Trophoblast cell (in vitro differentiated cells and primary cell): ENCODE measurements around the gene CCDC185.
"Not testable (repeated sequence)": the region's sequence is repeated elsewhere in the genome, so short reads cannot be mapped to it uniquely, and the experiment has no call there.

Experiments
- DNase-seq, 2 donors: peaks; one replicate each; pipeline ENCODE4 v3.0.0-alpha.2; 2016
- H2AFZ ChIP-seq: 2 replicates; pipeline ENCODE4 v1.6.1; 2013; ENCODE audit warnings: low read length, moderate library complexity, mild to moderate bottlenecking; ENCODE audit not compliant: insufficient read depth, poor library complexity
- H2AK5ac ChIP-seq: 2 replicates; pipeline ENCODE4 v1.6.1; 2013; ENCODE audit warnings: mild to moderate bottlenecking, low read length
- H2BK120ac ChIP-seq: 2 replicates; pipeline ENCODE4 v1.6.1; 2013; ENCODE audit warnings: low read length, mild to moderate bottlenecking, moderate library complexity; ENCODE audit not compliant: insufficient read depth, poor library complexity
- H2BK12ac ChIP-seq: 2 replicates; pipeline ENCODE4 v1.6.1; 2013; ENCODE audit warnings: mild to moderate bottlenecking, low read length, moderate library complexity
- H2BK5ac ChIP-seq: 2 replicates; pipeline ENCODE4 v1.6.1; 2013; ENCODE audit warnings: low read length, low read depth, moderate library complexity, mild to moderate bottlenecking; ENCODE audit not compliant: poor library complexity
- H3K14ac ChIP-seq: 2 replicates; pipeline ENCODE4 v1.6.1; 2013; ENCODE audit warnings: mild to moderate bottlenecking, low read length
- H3K18ac ChIP-seq: 2 replicates; pipeline ENCODE4 v1.6.1; 2013; ENCODE audit warnings: mild to moderate bottlenecking, low read length
- H3K23ac ChIP-seq: 2 replicates; pipeline ENCODE4 v1.6.1; 2013; ENCODE audit warnings: low read length
- H3K27ac ChIP-seq: 2 replicates; pipeline ENCODE4 v1.5.1; 2013; ENCODE audit warnings: low read depth, mild to moderate bottlenecking, inconsistent platforms, low read length, moderate library complexity
- H3K27me3 ChIP-seq: 2 replicates; pipeline ENCODE4 v1.6.1; 2013; ENCODE audit warnings: inconsistent platforms, mild to moderate bottlenecking, low read length, moderate library complexity; ENCODE audit not compliant: insufficient read depth
- H3K36me3 ChIP-seq, 2 experiments: 1 replicate in 1 of 2; 2 replicates in 1 of 2; pipeline ENCODE4 v1.6.1; 2013; ENCODE audit warnings: low read length in 2 of 2, mild to moderate bottlenecking in 2 of 2, moderate library complexity in 1 of 2; ENCODE audit not compliant: insufficient read depth in 2 of 2, control insufficient read depth in 1 of 2
- H3K4ac ChIP-seq: 2 replicates; pipeline ENCODE4 v1.6.1; 2013; ENCODE audit warnings: low read depth, mild to moderate bottlenecking, low read length, moderate library complexity
- H3K4me1 ChIP-seq, 2 experiments: 1 replicate in 1 of 2; 2 replicates in 1 of 2; pipeline ENCODE4 v1.6.1; 2013; ENCODE audit warnings: low read length in 2 of 2, mild to moderate bottlenecking in 2 of 2, moderate library complexity in 1 of 2; ENCODE audit not compliant: insufficient read depth in 2 of 2, control insufficient read depth in 1 of 2
- H3K4me2 ChIP-seq: 2 replicates; pipeline ENCODE4 v1.6.1; 2013; ENCODE audit warnings: inconsistent platforms, mild to moderate bottlenecking, low read length, moderate library complexity
- H3K4me3 ChIP-seq: 2 replicates; pipeline ENCODE4 v1.5.1; 2013; ENCODE audit warnings: mild to moderate bottlenecking, low read depth, low read length, inconsistent platforms
- H3K79me1 ChIP-seq: one replicate; pipeline ENCODE4 v1.6.1; 2013; ENCODE audit warnings: low read length
- H3K79me2 ChIP-seq: 2 replicates; pipeline ENCODE4 v1.6.1; 2013; ENCODE audit warnings: low read length, mild to moderate bottlenecking; ENCODE audit not compliant: control insufficient read depth, insufficient read depth, poor library complexity
- H3K9ac ChIP-seq: 2 replicates; pipeline ENCODE4 v1.6.1; 2013; ENCODE audit warnings: mild to moderate bottlenecking, low read length
- H3K9me3 ChIP-seq: 2 replicates; pipeline ENCODE4 v1.6.1; 2013; ENCODE audit warnings: low read depth, mild to moderate bottlenecking, control low read depth, inconsistent platforms, low read length; ENCODE audit not compliant: insufficient read depth
- H4K12ac ChIP-seq: 2 replicates; pipeline ENCODE4 v1.6.1; 2013; ENCODE audit warnings: low read depth, mild to moderate bottlenecking, low read length, moderate library complexity
- H4K8ac ChIP-seq: 2 replicates; pipeline ENCODE4 v1.6.1; 2013; ENCODE audit warnings: low read depth, mild to moderate bottlenecking, low read length, moderate library complexity
- H4K91ac ChIP-seq: one replicate; pipeline ENCODE4 v1.6.1; 2013; ENCODE audit warnings: low read depth, mild to moderate bottlenecking, low read length, moderate library complexity
- WGBS: extraction: QIAGEN DNeasy Blood & Tissue Kit; methylation state at CpG from one replicate; pipeline ENCODE4 v1.1.7; 2013; ENCODE audit warnings: missing lambda C conversion rate; ENCODE audit not compliant: insufficient read length, insufficient coverage; ENCODE audit errors: extremely low coverage; 5-methylcytosine and 5-hydroxymethylcytosine counted together

The CCDC185 gene

DNA sequence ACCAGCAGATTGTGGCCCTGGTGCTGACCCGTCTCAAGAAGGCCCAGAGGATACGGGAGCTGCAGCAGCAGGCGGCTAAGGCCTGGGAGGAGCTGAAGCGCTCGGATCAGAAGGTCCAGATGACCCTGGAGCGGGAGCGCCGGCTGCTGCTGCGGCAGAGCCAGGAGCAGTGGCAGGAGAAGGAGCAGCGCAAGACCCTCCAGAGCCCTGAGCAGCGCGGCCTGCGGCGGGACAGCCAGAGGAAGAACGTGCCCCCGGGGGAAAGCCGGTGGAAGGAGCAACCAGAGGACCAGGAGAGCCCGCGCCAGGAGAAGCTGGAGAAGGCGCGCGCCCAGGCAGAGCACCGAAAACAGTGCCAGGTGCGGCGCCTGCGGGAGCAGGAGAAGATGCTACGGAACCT is 1.0 kb downstream of the CCDC185 start:
- H2BK12ac ChIP-seq = no peak overlapping the region
- DNase-seq = peak in 1 of 2 donors; percentile 29
- no peak overlapping the region for H3K18ac ChIP-seq
- no peaks in the 10 kb centered on the region for H3K79me1 ChIP-seq
- H3K36me3 ChIP-seq = no peaks in the 10 kb centered on the region
- no peak overlapping the region for H4K91ac ChIP-seq
- H3K9ac ChIP-seq = no peak overlapping the region
- no CpG with 5 or more reads among the region's 27 CpGs for WGBS
- no peak overlapping the region for H2AFZ ChIP-seq
- no peak overlapping the region for H2BK120ac ChIP-seq
- H3K14ac ChIP-seq = no peak overlapping the region
- no peak overlapping the region for H4K12ac ChIP-seq
- no peak overlapping the region for H3K4ac ChIP-seq
- no peak overlapping the region for H3K23ac ChIP-seq
- H3K4me3 ChIP-seq = no peak overlapping the region
- H3K79me2 ChIP-seq = no peaks in the 10 kb centered on the region
- H3K4me2 ChIP-seq = no peak overlapping the region
- no peak overlapping the region for H2BK5ac ChIP-seq
- H2AK5ac ChIP-seq = no peak overlapping the region
- no peaks in the 10 kb centered on the region for H3K4me1 ChIP-seq
- H3K27ac ChIP-seq = no peak overlapping the region
- no peak overlapping the region for H4K8ac ChIP-seq
- H3K27me3 ChIP-seq = no peaks in the 10 kb centered on the region
- H3K9me3 ChIP-seq = no peaks in the 10 kb centered on the region

DNA sequence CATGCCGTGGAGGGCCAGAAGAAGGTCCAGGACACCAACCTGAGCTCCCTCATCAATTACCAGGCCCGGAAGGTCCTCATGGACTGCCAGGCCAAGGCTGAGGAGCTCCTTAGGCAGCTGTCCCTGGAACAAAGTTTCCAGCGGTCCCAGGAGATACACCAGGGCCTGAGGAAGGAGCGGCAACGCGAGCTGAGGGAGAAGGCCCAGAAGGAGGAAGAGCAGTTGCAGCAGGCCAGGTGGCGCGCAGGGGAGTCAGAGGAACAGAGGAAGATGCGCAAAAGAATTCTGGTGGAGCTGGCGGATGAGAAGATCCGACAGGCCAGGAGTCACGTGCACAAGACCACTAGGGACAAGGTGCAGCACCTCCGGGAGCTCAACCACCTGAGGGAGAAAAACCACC is 1.5 kb downstream of the CCDC185 start:
- Histone ChIP-seq H3K4me2 (no peak overlapping the region), H2BK120ac (no peak overlapping the region), H3K9ac (no peak overlapping the region), H3K14ac (no peak overlapping the region), H4K12ac (no peak overlapping the region), H2BK12ac (no peak overlapping the region), H3K27me3 (no peaks in the 10 kb centered on the region), H3K27ac (no peak overlapping the region), H2AFZ (no peak overlapping the region), H3K36me3 (no peaks in the 10 kb centered on the region), H3K79me1 (no peaks in the 10 kb centered on the region), H2BK5ac (no peak overlapping the region), H3K18ac (no peak overlapping the region), H4K91ac (no peak overlapping the region), H3K4me3 (no peak overlapping the region), H2AK5ac (no peak overlapping the region), H3K23ac (no peak overlapping the region), H3K4ac (no peak overlapping the region), H3K9me3 (no peaks in the 10 kb centered on the region), H4K8ac (no peak overlapping the region), H3K4me1 (no peaks in the 10 kb centered on the region), H3K79me2 (no peaks in the 10 kb centered on the region)
- no CpG with 5 or more reads among the region's 13 CpGs for WGBS
- no peak for DNase-seq

DNA sequence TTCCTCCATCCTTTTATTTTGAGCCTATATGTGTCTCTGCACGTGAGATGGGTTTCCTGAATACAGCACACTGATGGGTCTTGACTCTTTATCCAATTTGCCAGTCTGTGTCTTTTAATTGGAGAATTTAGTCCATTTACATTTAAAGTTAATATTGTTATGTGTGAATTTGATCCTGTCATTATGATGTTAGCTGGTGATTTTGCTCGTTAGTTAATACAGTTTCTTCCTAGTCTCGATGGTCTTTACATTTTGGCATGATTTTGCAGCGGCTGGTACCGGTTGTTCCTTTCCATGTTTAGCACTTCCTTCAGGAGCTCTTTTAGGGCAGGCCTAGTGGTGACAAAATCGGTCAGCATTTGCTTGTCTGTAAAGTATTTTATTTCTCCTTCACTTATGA is 6.2 kb downstream of the CCDC185 start:
- H3K27ac ChIP-seq, H3K23ac ChIP-seq, H4K8ac ChIP-seq, H3K4ac ChIP-seq, H3K4me3 ChIP-seq, H2AFZ ChIP-seq, H3K9ac ChIP-seq, H2BK12ac ChIP-seq, H3K79me1 ChIP-seq, H4K12ac ChIP-seq, H2AK5ac ChIP-seq, H4K91ac ChIP-seq, H3K4me1 ChIP-seq, H3K27me3 ChIP-seq, H3K18ac ChIP-seq, H2BK120ac ChIP-seq, H3K79me2 ChIP-seq, H3K14ac ChIP-seq, H3K36me3 ChIP-seq, DNase-seq, H3K9me3 ChIP-seq, H2BK5ac ChIP-seq, H3K4me2 ChIP-seq: not testable (repeated sequence)
- no CpG with 5 or more reads among the region's 6 CpGs for WGBS

DNA sequence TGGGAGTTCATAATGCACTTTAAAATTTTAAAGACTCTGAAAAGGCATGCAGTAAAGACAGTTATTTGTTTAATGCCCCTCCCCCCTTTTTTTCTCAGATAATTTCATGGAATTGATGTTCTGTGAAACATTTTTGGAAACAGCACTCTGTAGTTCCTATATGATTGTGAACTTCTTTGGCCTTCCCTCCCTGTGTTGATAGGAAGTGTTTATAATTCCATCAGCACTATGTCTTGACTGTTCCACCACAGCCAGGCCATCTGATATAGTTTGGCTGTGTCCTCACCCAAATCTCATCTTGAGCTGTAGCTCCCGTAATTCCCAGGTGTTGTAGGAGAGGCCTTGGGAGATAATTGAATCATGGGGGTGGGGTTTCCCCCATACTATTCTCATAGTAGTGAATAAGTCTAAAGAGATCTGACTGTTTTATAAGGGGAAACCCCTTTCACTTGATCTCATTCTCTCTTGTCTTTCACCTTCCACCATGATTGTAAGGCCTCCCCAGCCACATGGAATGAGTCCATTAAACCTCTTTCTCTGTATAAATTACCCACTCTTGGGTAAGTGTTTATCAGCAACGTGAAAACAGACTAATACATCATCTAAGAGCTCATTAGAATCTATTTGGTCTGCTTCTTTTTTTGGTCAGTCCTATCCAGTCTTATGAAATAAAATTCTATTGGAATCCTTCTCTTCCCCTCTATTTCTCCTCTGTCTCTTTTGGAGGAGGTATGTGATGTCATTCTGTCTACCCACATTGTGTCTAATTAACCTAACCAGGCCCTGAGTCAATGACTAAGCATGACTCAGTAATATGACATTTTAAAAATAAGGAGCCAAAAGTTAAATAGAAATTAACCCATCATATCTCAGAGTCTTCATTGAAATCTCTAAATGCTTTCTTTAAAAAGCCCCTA is 8.9 kb downstream of the CCDC185 start:
- H3K4me1 ChIP-seq = peaks cover 0 to 2% of the 10 kb centered on the region in 2 experiments
- no peak overlapping the region for H2AK5ac ChIP-seq
- no peak overlapping the region for H4K8ac ChIP-seq
- no peaks in the 10 kb centered on the region for H3K79me2 ChIP-seq
- H3K36me3 ChIP-seq = no peaks in the 10 kb centered on the region
- no peak overlapping the region for H3K4ac ChIP-seq
- H3K79me1 ChIP-seq = no peaks in the 10 kb centered on the region
- peak in 1 of 2 donors; percentile 70 for DNase-seq
- H2AFZ ChIP-seq = no peak overlapping the region
- H2BK120ac ChIP-seq = no peak overlapping the region
- H3K9ac ChIP-seq = no peak overlapping the region
- no peak overlapping the region for H3K27ac ChIP-seq
- no peak overlapping the region for H3K18ac ChIP-seq
- no peak overlapping the region for H4K12ac ChIP-seq
- WGBS = no CpG with 5 or more reads among the region's 2 CpGs
- no peaks in the 10 kb centered on the region for H3K27me3 ChIP-seq
- H3K23ac ChIP-seq = no peak overlapping the region
- H3K14ac ChIP-seq = no peak overlapping the region
- no peak overlapping the region for H4K91ac ChIP-seq
- H3K9me3 ChIP-seq = no peaks in the 10 kb centered on the region
- H2BK5ac ChIP-seq = peak overlapping the region; percentile 63
- H2BK12ac ChIP-seq = no peak overlapping the region
- H3K4me3 ChIP-seq = no peak overlapping the region
- H3K4me2 ChIP-seq = no peak overlapping the region
